HepG2 (cell line): ENCODE data around the gene MYPN. TPM values are rescaled to one million over a fixed set of nuclear protein-coding genes. Genes with fewer than 3 reads are reported as not detected.

Experiments
- ATAC-seq: fragments of 200-7000 bp; cut with Tn5 transposase; 3 replicates; pipeline ENCODE4 v1.9.1; 2020; ENCODE audit warnings: mild to moderate bottlenecking, moderate library complexity
- BruUV-seq: library from RNA; stranded (reverse); fragments of 400-500 nt; replicated peaks from 2 replicates; lab custom pipeline; 2021; lab: Mats Ljungman, UMichigan
- CTCF ChIA-PET: fragments of 300-600 bp; formaldehyde crosslinking; extraction: SDS; loops from one replicate; lab custom pipeline; 2021; ENCODE audit warnings: low total read pairs, inconsistent platforms, low intra/inter-chr PET ratio; lab: Yijun Ruan, JAX
- POLR2A ChIA-PET: fragments of 350-600 bp; sonication (Branson Sonifier 250); formaldehyde crosslinking; loops from one replicate; lab custom pipeline; 2020; ENCODE audit warnings: antibody characterized with exemption, inconsistent platforms; lab: Yijun Ruan, JAX
- DNase-seq: peaks from one replicate; pipeline ENCODE4 v3.0.0-alpha.2; 2015; ENCODE audit warnings: low spot score
- FAIRE-seq: peaks from 3 replicates; lab custom pipeline; 2011; peaks lifted over from hg19 to GRCh38; lab: Jason Lieb, UNC
- H2AFZ ChIP-seq: one replicate; pipeline ENCODE4 v1.6.1; 2011; ENCODE audit warnings: low read length, inconsistent platforms
- H3K27ac ChIP-seq: fragments of 300-600 bp; 3 replicates; pipeline ENCODE4 v1.8.0; 2011; ENCODE audit warnings: mixed run types, mild to moderate bottlenecking, mixed read lengths, low read length, inconsistent platforms; ENCODE audit not compliant: insufficient read depth; ENCODE audit errors: extremely low read length
- H3K27me3 ChIP-seq, 2 experiments: fragments of 200-600 bp in 1 of 2; 2 replicates in 1 of 2; 3 replicates in 1 of 2; pipeline versions ENCODE4 v1.6.0 to v1.8.0; 2011; ENCODE audit warnings: low read length in 2 of 2, mild to moderate bottlenecking in 2 of 2, moderate library complexity in 2 of 2, inconsistent platforms in 1 of 2; ENCODE audit not compliant: insufficient read depth in 2 of 2, control insufficient read depth in 1 of 2
- H3K36me3 ChIP-seq, 2 experiments: fragments of 200-600 bp in 1 of 2; replicated peaks in 1 of 2; 2 replicates in 1 of 2; 3 replicates in 1 of 2; pipeline versions ENCODE4 v1.5.1 to v1.8.0; 2011; ENCODE audit warnings: low read length in 2 of 2, inconsistent platforms in 1 of 2; ENCODE audit not compliant: insufficient read depth in 2 of 2, control insufficient read depth in 1 of 2
- H3K4me1 ChIP-seq: 2 replicates; pipeline ENCODE4 v1.5.1; 2012; ENCODE audit warnings: low read length, inconsistent platforms; ENCODE audit not compliant: insufficient read depth
- H3K4me2 ChIP-seq: 2 replicates; pipeline ENCODE4 v1.6.0; 2011; ENCODE audit warnings: low read depth, low read length, inconsistent platforms
- H3K4me3 ChIP-seq, 3 experiments: fragments of 200-600 bp in 1 of 3; sonication (generic), shearing (Covaris generic) in 1 of 3; replicated peaks in 1 of 3; 2 replicates each; pipeline ENCODE4 v1.5.1; 2011 to 2016; ENCODE audit warnings: low read length in 3 of 3, inconsistent platforms in 2 of 3, low read depth in 2 of 3, mild to moderate bottlenecking in 2 of 3, control low read depth in 1 of 3, mixed read lengths in 1 of 3; ENCODE audit not compliant: insufficient read depth in 1 of 3
- H3K79me2 ChIP-seq: one replicate; pipeline ENCODE4 v1.6.1; 2011; ENCODE audit warnings: low read length, inconsistent platforms; ENCODE audit not compliant: insufficient read depth
- H3K9ac ChIP-seq: 2 replicates; pipeline ENCODE4 v1.6.0; 2011; ENCODE audit warnings: mild to moderate bottlenecking, low read depth, low read length, inconsistent platforms; ENCODE audit not compliant: insufficient read depth
- H3K9me3 ChIP-seq: 2 replicates; pipeline ENCODE4 v1.5.1; 2012; ENCODE audit warnings: mild to moderate bottlenecking, low read length
- H4K20me1 ChIP-seq: 2 replicates; pipeline ENCODE4 v1.6.0; 2011; ENCODE audit warnings: inconsistent platforms, mild to moderate bottlenecking, low read length, moderate library complexity; ENCODE audit not compliant: insufficient read depth
- HMGA1 ChIP-seq: sonication (generic); formaldehyde crosslinking; conservative IDR thresholded peaks from 2 replicates; pipeline ENCODE4 v1.4.0; 2020; ENCODE audit warnings: missing genetic modification reagents
- HNF4G ChIP-seq, 2 experiments: sonication (generic) in 1 of 2; formaldehyde crosslinking in 1 of 2; IDR thresholded peaks; 2 replicates each; pipeline versions ENCODE4 v1.4.0 to v1.6.1; 2011 to 2020; ENCODE audit warnings: borderline replicate concordance in 2 of 2, low read depth in 2 of 2, mild to moderate bottlenecking in 2 of 2, low read length in 1 of 2, missing genetic modification reagents in 1 of 2, moderate library complexity in 1 of 2
- HNRNPK ChIP-seq: fragments of 200-400 bp; formaldehyde crosslinking; IDR thresholded peaks from 2 replicates; pipeline ENCODE4 v1.6.1; 2018; ENCODE audit warnings: low read length, low read depth, moderate library complexity, mild to moderate bottlenecking; ENCODE audit not compliant: poor library complexity, severe bottlenecking
- NAIF1 ChIP-seq: sonication (generic); formaldehyde crosslinking; IDR thresholded peaks from 2 replicates; pipeline ENCODE4 v1.5.0; 2020; ENCODE audit warnings: mild to moderate bottlenecking, missing genetic modification reagents, borderline replicate concordance
- PRMT3 ChIP-seq: sonication (generic); formaldehyde crosslinking; IDR thresholded peaks from 2 replicates; pipeline ENCODE4 v1.8.1; 2022; ENCODE audit warnings: low read depth, mild to moderate bottlenecking, moderate library complexity, missing genetic modification reagents, borderline replicate concordance
- SSRP1 ChIP-seq: IDR thresholded peaks from 2 replicates; pipeline ENCODE4 v1.6.1; 2016; ENCODE audit warnings: control low read depth
- ZBTB3 ChIP-seq: sonication (generic); formaldehyde crosslinking; IDR thresholded peaks from 2 replicates; pipeline ENCODE4 v1.4.0; 2020; ENCODE audit warnings: low read depth, mild to moderate bottlenecking, moderate library complexity, missing genetic modification reagents, borderline replicate concordance
- ZNF24 ChIP-seq: fragments of 450-650 bp; IDR thresholded peaks from 2 replicates; pipeline ENCODE4 v1.6.1; 2017; ENCODE audit warnings: antibody characterized with exemption, mild to moderate bottlenecking
- ZNF564 ChIP-seq: sonication (generic); formaldehyde crosslinking; IDR thresholded peaks from 2 replicates; pipeline ENCODE4 v1.8.1; 2023; ENCODE audit warnings: mild to moderate bottlenecking, missing genetic modification reagents
- ZNF713 ChIP-seq: sonication (generic); formaldehyde crosslinking; IDR thresholded peaks from 2 replicates; pipeline ENCODE4 v1.4.0; 2020; ENCODE audit warnings: mild to moderate bottlenecking, missing genetic modification reagents
- ZNF780A ChIP-seq: sonication (generic); formaldehyde crosslinking; IDR thresholded peaks from 2 replicates; pipeline ENCODE4 v1.8.0; 2022; ENCODE audit warnings: mild to moderate bottlenecking, missing genetic modification reagents, moderate library complexity
- ZSCAN20 ChIP-seq: sonication (generic); formaldehyde crosslinking; IDR thresholded peaks from 2 replicates; pipeline ENCODE4 v1.4.0; 2020; ENCODE audit warnings: missing genetic modification reagents, mild to moderate bottlenecking, borderline replicate concordance
- WGBS: methylation state at CpG from one replicate; pipeline ENCODE4 v1.1.6; 2017; ENCODE audit warnings: low lambda C conversion rate; 5-methylcytosine and 5-hydroxymethylcytosine counted together
- in situ Hi-C: cut with HindIII; loops from 2 replicates; pipeline ENCODE4 v1.10.0; 2017; ENCODE audit warnings: low pct_unique_long_range_greater_than_20kb; ENCODE audit not compliant: extremely low pct_ligation_motif_present
- intact Hi-C: fragments of 100-400 bp; cut with micrococcal nuclease; formaldehyde crosslinking; loops from one replicate; pipeline ENCODE4 v1.10.0; 2022; ENCODE audit not compliant: unreplicated experiment
- polyA plus RNA-seq, 8 experiments: library from polyadenylated mRNA; depleted of rRNA in 3 of 8; stranded (reverse) in 7 of 8; unstranded in 1 of 8; fragments of >200 nt; fragmentation: Illumina TruSeq in 4 of 8; extraction: Trizol in 4 of 8; gene quantifications; 2 replicates each; pipeline versions ENCODE4 v1.2.1 to v1.2.3, GENCODE V29; 2011 to 2016; ENCODE audit warnings: low read depth in 4 of 8, missing spikeins in 1 of 8, mixed read lengths in 1 of 8; ENCODE audit not compliant: insufficient read depth in 1 of 8
- total RNA-seq, 5 experiments: library from RNA; depleted of rRNA; stranded (reverse); fragments of >200 nt; fragmentation: Illumina TruSeq; extraction: Trizol; gene quantifications; 2 replicates each; pipeline ENCODE4 v1.2.3, GENCODE V29; 2016; ENCODE audit warnings: low read depth in 1 of 5
- TF ChIP-seq, protein P1 (sequence below), 2 experiments: fragments of 450-650 bp in 1 of 2; sonication (generic) in 1 of 2; formaldehyde crosslinking; IDR thresholded peaks; 2 replicates each; pipeline versions ENCODE4 v1.5.0 to v1.8.0; 2020 to 2022; ENCODE audit warnings: mild to moderate bottlenecking in 1 of 2, missing genetic modification reagents in 1 of 2
- TF ChIP-seq, protein P2 (sequence below): sonication (generic); formaldehyde crosslinking; IDR thresholded peaks from 2 replicates; pipeline ENCODE4 v1.8.1; 2023; ENCODE audit warnings: mild to moderate bottlenecking, inconsistent platforms, moderate library complexity, missing genetic modification reagents, borderline replicate concordance

Gene MYPN
- total and polyA plus RNA-seq, 2 of the 13 experiments (the other 11 are each of a cell fraction or from before 2014, with no cell fraction given): not detected

DNA sequence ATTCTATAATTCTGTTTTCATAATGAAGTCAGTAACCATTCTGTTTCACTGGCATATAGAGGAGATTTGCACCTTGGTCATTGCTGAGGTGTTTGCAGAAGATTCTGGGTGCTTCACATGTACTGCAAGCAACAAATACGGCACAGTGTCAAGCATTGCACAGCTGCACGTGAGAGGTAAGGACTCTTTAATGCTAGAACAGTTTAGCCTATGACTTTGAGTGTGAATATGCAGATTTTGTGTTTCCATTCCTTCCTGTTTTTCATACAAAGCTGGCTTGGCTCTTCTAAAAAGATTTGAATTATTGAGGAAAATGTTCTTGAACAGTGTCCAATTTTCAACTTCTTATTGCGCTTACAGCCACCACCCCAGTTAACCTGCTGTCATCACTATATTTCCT lies 56.4 kb downstream of the MYPN start:
- Histone ChIP-seq H3K79me2 (no peaks in the 10 kb centered on the region), H3K4me1 (peaks cover 30% of the 10 kb centered on the region), H3K4me2 (no peak overlapping the region), H4K20me1 (no peaks in the 10 kb centered on the region), H3K4me3 (no peak overlapping the region), H3K9ac (no peak overlapping the region), H3K27ac (no peak overlapping the region), H3K36me3 (no peaks in the 10 kb centered on the region), H3K27me3 (no peaks in the 10 kb centered on the region), H3K9me3 (no peaks in the 10 kb centered on the region), H2AFZ (no peak overlapping the region)
- intact Hi-C loops: no loop called here
- TF ChIP-seq ZNF713 (CRISPR knock-in tag): no peak
- TF ChIP-seq, protein P1, sequence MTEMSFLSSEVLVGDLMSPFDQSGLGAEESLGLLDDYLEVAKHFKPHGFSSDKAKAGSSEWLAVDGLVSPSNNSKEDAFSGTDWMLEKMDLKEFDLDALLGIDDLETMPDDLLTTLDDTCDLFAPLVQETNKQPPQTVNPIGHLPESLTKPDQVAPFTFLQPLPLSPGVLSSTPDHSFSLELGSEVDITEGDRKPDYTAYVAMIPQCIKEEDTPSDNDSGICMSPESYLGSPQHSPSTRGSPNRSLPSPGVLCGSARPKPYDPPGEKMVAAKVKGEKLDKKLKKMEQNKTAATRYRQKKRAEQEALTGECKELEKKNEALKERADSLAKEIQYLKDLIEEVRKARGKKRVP (CRISPR knock-in tag; IDR thresholded peaks at IDR 0.05): no peak
- TF ChIP-seq ZNF24: no peak
- no peak for TF ChIP-seq SSRP1
- no peak for TF ChIP-seq NAIF1 (CRISPR knock-in tag)
- TF ChIP-seq HMGA1: no peak
- no peak for TF ChIP-seq HNRNPK
- TF ChIP-seq ZNF564: no peak
- no peak for TF ChIP-seq ZNF780A (CRISPR knock-in tag)
- no peak for TF ChIP-seq ZSCAN20 (CRISPR knock-in tag)
- no peak for TF ChIP-seq PRMT3 (CRISPR knock-in tag)
- TF ChIP-seq, protein P2, sequence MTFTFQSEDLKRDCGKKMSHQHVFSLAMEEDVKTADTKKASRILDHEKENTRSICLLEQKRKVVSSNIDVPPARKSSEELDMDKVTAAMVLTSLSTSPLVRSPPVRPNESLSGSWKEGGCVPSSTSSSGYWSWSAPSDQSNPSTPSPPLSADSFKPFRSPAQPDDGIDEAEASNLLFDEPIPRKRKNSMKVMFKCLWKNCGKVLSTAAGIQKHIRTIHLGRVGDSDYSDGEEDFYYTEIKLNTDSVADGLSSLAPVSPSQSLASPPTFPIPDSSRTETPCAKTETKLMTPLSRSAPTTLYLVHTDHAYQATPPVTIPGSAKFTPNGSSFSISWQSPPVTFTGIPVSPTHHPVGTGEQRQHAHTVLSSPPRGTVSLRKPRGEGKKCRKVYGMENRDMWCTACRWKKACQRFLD (CRISPR knock-in tag): no peak
- TF ChIP-seq HNF4G (IDR thresholded peaks at IDR 0.05; ENCODE audit: borderline replicate concordance, low read depth, low read length): no peak
- TF ChIP-seq HNF4G (CRISPR knock-in tag; IDR thresholded peaks at IDR 0.05; ENCODE audit: borderline replicate concordance, low read depth): no peak
- no peak for TF ChIP-seq ZBTB3 (CRISPR knock-in tag)
- FAIRE-seq: no peak
- in situ Hi-C loops: no loop called here
- ChIA-PET POLR2A (no interaction called here), CTCF (no interaction called here)
- 56% methylated on average over 3 of the region's 3 CpGs for WGBS
- ATAC-seq: no peak
- no TSS peak for BruUV-seq
- DNase-seq: no peak
